ENCODE data around the gene GRIK4.

Gene GRIK4

GRCh38 chr11:120929664-120930154 is 418.2 kb downstream of the GRIK4 start:
- no peak for DNase-seq

DNA sequence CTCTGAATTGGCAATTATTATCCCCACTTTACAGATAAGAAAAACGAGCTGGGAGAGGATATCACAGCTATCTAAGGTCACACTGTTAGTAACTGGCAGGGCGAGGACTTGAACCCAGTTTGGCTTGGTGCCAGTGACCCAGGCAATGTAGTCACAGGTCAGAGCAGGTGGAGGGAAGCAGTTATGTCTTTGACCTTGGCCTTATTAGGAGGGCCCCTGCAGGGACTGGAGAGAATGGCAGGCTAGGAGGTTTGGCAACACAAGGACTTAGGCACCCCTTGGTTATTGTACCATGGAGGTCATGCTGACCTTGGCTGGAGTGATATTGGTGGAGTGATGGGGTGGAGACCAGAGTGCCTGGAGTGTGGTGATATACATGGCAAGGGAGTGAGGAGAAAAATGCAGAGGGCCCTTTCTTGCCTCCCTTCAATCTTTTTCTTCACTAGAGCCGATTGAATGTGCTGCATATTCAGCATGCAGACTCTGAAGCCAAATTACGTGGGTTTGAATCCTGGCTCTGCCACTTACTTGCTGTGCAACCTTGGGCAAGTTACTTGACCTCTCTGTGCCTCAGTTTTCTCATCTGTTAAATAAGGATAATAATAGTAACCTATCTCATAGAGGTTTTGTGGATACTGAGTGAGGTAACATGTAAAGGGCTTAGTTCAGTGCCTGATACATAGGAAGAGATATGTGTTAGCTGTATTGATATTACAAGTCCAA is 419.7 kb downstream of the GRIK4 start:
- no peak for DNase-seq

DNA sequence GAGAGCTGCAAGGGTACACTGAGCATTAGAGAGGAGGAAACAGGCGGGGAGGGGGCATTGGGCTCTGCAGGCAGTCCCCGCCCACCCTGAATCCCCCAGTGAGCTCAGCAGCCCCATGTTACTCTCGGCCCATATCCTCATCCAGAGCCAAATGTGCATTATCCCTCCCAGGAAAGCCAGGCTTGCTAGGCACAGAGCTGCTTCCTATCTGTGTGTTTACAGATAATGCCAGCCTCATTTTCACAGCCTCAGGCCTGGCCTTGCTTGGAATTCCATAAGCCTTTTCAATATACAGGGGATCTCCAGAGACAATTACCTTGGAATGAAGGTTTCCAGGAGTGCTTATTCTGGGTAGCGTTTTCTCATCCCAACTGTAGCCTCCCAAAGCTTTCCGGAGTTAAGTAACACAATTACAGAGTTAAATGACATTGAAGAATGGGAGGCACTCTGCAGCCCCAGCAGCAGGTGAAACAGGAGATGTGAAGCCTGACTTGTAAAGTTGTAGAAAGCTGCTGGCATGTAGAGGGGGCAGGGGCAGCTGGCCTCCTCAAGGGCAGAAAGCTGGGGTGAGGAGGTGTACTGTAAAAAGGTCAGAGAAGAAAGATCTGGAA is 420.9 kb downstream of the GRIK4 start:
- no peak for DNase-seq

- no peak for DNase-seq
Observed at GRCh38 chr11:120936356-120936755, 424.8 kb downstream of the GRIK4 start.

DNA sequence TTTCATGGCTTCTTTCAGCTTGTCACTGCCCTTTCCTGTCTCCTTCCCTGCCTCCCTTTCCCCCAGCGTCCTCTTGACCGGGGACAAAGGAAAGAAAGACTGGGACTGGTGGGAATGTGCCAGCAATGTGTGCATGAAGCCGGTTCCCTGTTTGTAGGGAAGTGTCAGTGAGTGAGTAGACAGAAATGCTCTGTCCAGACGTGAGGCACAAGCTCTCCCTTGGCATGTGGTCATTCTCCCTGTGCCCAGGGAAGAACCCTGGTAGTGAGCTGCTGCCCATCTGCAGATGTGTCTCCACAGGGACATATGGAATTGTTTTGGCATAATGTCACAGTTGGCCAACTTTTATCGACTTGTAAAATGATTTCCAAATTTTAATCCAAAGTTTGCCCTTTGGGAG is 426.0 kb downstream of the GRIK4 start:
- DNase-seq = no peak

DNA sequence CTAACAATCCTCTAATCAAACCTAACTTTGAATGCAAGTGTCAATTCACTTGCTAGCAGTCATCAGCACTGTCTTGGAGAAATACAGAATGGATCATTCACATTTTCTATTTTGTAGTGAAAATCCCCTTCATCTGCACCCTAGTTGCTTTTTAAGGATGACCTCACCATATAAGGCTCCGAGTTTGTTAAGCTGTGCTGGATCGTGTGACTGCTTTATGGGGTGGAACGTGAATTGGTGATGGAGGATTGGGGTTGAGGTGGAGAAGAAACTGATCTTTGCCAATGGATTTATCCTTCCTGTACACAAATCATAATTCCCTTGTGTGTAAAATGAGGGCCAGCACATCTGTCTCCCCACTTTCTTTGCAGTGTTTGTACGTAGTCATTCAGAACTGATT is 426.7 kb downstream of the GRIK4 start:
- DNase-seq = no peak

DNA sequence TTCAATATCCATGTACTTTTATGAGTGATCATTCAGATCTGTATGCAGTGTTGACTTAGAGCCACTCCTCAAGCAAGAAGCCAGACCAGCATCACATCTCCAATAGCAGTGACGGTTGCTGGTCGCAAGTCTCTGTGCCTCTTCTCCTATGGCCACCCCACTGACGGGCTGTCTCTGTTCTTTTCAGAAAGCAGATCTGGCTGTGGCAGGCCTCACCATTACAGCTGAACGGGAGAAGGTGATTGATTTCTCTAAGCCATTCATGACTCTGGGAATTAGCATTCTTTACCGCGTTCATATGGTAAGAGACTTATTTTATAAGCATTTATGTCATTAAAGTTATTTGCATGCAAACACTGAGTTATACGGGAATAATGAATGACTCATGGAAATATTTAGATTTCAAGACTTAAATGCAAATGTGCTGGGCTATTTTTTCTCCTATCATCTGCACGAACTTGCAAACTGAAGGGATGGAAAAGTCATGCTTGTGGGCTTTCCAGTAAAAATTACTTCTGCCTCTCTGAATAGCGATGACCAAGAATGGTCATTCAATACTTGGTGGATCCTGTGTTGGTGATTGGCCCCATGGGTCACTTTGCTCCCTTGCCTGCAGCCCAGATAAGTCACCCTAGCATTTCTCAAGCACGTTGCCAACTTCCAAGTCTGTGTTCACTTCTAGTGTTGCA is 428.8 kb downstream of the GRIK4 start:
- DNase-seq = no peak

GRCh38 chr11:120941000-120941399 is 429.5 kb downstream of the GRIK4 start:
- no peak for DNase-seq

GRCh38 chr11:120942701-120943100 is 431.2 kb downstream of the GRIK4 start:
- no peak for DNase-seq

DNA sequence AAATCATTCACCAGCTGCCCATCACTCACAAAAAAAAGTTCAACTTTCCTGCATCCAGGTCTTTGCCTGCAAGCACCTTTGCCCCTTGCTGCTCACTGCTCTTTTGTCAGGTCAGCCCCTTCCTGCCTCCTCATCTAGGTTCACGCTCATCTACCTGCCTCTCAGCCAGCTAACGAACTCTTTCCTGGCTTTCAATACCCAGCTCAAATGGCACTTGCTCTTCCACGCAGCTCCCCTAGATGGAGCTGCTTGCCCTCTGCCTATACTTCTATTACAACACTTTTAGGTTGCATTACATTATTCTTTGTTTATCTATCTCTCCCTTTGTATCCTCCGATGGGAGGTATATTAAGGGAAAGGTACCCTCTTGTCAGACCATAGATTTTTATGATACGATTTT is 433.5 kb downstream of the GRIK4 start:
- DNase-seq = no peak

DNA sequence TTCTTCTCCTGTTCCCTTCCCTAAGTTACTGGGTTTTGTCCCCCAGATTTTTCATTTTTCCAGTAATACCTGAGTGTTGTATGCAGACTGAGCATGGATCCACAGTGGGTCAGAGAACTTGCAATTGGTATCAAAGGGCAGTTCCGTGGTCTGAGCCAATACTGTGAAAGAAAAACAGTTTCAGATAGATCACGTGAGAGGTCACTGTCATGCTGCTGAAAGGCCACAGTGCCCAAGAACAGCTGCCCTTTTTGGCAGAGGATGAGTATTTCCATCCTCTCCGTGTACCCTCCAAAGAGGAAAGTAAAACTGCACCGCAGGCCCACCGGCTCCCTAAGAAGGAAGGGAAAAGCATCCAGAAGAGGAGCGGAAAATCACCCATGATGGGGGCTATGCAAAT is 439.3 kb downstream of the GRIK4 start:
- no peak for DNase-seq

- peak; percentile 36 for DNase-seq
Observed at GRCh38 chr11:120952461-120953434, 441.2 kb downstream of the GRIK4 start.

- no peak for DNase-seq
Observed at GRCh38 chr11:120954381-120954780, 442.8 kb downstream of the GRIK4 start.

DNA sequence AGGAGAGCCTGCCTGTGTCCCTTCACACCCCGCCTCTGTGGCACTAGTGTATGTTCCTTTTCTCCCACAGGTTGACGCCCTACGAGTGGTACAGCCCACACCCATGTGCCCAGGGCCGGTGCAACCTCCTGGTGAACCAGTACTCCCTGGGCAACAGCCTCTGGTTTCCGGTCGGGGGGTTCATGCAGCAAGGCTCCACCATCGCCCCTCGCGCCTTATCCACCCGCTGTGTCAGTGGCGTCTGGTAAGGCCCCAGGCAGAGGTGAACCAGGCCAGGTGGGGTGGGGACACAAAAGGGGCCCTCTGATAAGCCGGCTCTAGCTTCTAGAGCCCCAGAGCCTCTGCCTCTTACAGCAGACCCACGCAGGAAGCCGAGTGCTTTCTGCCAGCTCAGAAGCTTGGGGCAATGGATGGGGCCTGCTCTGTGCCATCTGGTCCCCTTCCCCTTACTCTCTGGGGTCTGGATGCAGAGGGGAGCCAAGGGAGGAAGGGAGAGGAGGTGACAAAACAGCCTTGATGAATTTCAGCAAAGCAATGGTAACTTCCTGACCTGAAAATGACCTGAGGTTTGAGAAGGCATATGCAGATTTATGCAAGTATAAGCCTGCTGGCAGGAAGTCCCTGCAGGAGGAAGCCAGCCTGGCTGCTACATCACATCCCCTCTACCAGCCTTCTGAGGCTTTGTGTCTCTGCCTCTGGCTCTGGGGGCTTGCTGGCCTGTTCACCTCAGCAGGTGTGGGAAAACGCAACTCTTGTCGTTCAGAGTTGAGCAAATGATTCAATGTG is 445.4 kb downstream of the GRIK4 start:
- DNase-seq = no peak

- no peak for DNase-seq
Observed at GRCh38 chr11:120958185-120958584, 446.6 kb downstream of the GRIK4 start.

GRCh38 chr11:120959189-120959588 is 447.6 kb downstream of the GRIK4 start:
- DNase-seq = no peak

GRCh38 chr11:120964857-120965256 is 453.3 kb downstream of the GRIK4 start:
- DNase-seq = no peak

- DNase-seq = no peak
Observed at GRCh38 chr11:120966840-120967239, 455.3 kb downstream of the GRIK4 start.

DNA sequence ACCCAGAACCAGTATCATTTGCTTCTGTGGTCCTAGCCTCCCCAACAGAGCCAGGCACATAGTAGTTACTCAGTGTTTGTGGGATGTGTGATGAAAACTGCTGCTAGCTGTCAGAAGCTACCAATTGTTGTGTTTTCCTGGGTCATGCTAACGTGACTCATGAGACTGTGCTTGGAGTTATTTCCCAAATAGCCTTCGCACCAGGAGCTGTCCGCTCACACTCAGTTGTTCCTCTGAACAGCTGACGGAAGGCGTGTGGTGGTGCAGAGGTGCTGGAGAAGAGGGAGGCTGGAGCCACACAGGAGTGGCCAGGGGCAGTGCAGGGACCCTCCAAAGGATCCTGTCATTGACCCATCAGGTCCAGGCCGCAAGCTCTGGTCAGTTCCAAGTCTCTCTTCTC is 458.4 kb downstream of the GRIK4 start:
- DNase-seq = no peak

DNA sequence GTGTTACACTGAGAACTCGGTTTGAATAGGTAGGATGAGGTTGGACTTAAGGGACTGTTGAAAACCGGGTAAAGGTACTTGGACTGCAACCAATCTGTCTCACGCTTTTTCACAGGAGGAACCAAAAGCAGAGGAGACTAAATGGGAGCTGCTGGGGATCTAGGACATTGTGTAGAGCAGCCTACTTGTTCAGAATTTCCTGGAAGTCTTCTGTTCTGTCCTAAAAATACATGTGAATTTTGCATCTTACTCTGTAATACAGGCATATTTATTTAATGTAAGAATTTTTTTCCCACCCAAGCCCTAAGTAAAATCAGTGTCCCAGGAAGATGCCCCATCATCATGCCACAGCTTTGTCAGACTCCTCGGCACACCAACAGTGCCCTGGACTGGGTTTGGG is 460.3 kb downstream of the GRIK4 start:
- no peak for DNase-seq

DNA sequence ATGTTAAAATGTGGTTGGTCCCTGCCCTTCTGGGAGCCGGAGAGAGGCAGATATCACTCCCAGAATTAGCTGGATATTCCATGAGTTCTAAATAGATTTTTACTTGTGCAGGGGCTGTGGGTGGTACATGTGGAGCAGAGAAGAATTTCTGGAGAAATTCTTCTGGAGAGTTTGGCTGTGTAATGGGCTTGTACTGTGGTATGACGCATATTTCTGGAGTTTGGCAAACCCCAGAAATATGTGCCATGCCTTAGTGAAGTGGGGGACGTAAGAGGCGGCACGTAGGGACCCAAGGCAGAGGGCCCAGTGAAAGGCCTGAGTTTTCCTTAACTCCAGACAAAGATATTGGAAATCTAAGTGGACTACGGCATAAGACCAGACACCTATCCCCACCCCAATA is 461.1 kb downstream of the GRIK4 start:
- DNase-seq = no peak

DNA sequence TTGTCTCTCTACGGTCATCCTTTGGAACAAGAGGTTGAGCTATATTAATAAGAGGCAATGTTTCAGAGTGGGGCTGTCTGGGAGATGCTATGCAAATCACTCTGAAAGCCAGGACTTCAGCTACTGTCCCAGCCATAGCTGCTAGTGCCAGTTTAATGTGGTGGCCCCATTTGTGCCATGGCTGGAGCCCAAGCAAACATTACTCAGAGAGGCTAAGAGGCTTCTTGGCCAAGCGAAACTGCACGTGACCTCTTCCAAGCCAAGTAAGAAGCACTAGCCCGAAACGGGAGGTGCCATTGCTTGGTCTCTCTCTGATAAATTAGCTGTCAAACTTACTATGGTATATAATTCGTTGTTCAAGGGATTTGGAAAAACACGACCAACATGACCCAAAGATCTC is 462.0 kb downstream of the GRIK4 start:
- DNase-seq = no peak
